ENCODE measurements around the gene AIG1.

AIG1 gene

DNA sequence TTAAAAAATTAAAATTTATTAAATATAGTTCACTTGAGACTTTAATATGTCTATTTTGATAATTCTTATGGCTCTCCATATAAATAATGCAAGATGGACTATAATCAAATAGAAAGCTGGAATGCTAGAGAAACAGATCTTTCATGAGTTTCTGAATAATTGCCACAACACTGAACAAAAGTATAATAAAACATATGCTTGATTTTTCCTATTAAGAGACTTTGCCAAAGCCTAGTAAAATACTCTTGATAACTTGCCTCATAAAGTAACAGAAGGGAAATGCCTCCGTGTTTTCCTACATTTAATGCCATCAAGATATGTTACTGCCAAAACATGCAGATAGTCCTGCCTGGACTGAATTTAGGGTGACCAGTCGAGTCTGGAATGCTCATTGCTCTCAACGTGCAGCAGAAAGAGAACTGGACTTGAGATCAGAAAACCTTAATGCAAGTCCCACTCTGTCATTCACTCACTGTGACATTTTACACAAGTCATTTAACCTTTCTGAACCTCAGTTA, 153.2 kb downstream of the AIG1 start:
- no peaks in the 10 kb centered on the region for H3K4me1 ChIP-seq (ENCODE audit: low read depth, poor library complexity, severe bottlenecking)
- H3K27me3 ChIP-seq (ENCODE audit: insufficient read depth, low read depth) = no peaks in the 10 kb centered on the region
- H3K4me3 ChIP-seq (IDR thresholded peaks at IDR 0.05; ENCODE audit: insufficient read depth, low read depth, low read length) = no peak overlapping the region
- H3K9ac ChIP-seq = no peak overlapping the region
- H4K20me1 ChIP-seq (ENCODE audit: insufficient read depth) = no peaks in the 10 kb centered on the region
- H2AFZ ChIP-seq (ENCODE audit: low read depth) = no peak overlapping the region
- H3K27ac ChIP-seq = no peak overlapping the region
- H3K4me2 ChIP-seq = no peak overlapping the region
- H3K36me3 ChIP-seq (ENCODE audit: insufficient read depth) = no peaks in the 10 kb centered on the region
- H3K79me2 ChIP-seq (ENCODE audit: insufficient read depth, low read depth) = no peaks in the 10 kb centered on the region
- no peak for TF ChIP-seq CTCF (conservative IDR thresholded peaks at IDR 0.05; ENCODE audit: low read depth, low read length)

GRCh38 chr6:143215363-143215762, 154.7 kb downstream of the AIG1 start:
- no peak overlapping the region for H3K4me2 ChIP-seq
- no peaks in the 10 kb centered on the region for H4K20me1 ChIP-seq (ENCODE audit: insufficient read depth)
- H3K36me3 ChIP-seq (ENCODE audit: insufficient read depth) = no peaks in the 10 kb centered on the region
- no peaks in the 10 kb centered on the region for H3K27me3 ChIP-seq (ENCODE audit: insufficient read depth, low read depth)
- H3K4me3 ChIP-seq (IDR thresholded peaks at IDR 0.05; ENCODE audit: insufficient read depth, low read depth, low read length) = no peak overlapping the region
- TF ChIP-seq CTCF (conservative IDR thresholded peaks at IDR 0.05; ENCODE audit: low read depth, low read length) = no peak
- no peaks in the 10 kb centered on the region for H3K4me1 ChIP-seq (ENCODE audit: low read depth, poor library complexity, severe bottlenecking)
- H3K9ac ChIP-seq = no peak overlapping the region
- H3K27ac ChIP-seq = no peak overlapping the region
- no peaks in the 10 kb centered on the region for H3K79me2 ChIP-seq (ENCODE audit: insufficient read depth, low read depth)
- no peak overlapping the region for H2AFZ ChIP-seq (ENCODE audit: low read depth)

- no peaks in the 10 kb centered on the region for H3K79me2 ChIP-seq (ENCODE audit: insufficient read depth, low read depth)
- H3K4me3 ChIP-seq (IDR thresholded peaks at IDR 0.05; ENCODE audit: insufficient read depth, low read depth, low read length) = no peak overlapping the region
- TF ChIP-seq CTCF (conservative IDR thresholded peaks at IDR 0.05; ENCODE audit: low read depth, low read length) = no peak
- no peaks in the 10 kb centered on the region for H3K4me1 ChIP-seq (ENCODE audit: low read depth, poor library complexity, severe bottlenecking)
- H2AFZ ChIP-seq (ENCODE audit: low read depth) = no peak overlapping the region
- no peak overlapping the region for H3K9ac ChIP-seq
- no peaks in the 10 kb centered on the region for H3K27me3 ChIP-seq (ENCODE audit: insufficient read depth, low read depth)
- no peak overlapping the region for H3K4me2 ChIP-seq
- no peak overlapping the region for H3K27ac ChIP-seq
- no peaks in the 10 kb centered on the region for H3K36me3 ChIP-seq (ENCODE audit: insufficient read depth)
- H4K20me1 ChIP-seq (ENCODE audit: insufficient read depth) = no peaks in the 10 kb centered on the region
Measured at GRCh38 chr6:143215771-143216170, 155.1 kb downstream of the AIG1 start.

DNA sequence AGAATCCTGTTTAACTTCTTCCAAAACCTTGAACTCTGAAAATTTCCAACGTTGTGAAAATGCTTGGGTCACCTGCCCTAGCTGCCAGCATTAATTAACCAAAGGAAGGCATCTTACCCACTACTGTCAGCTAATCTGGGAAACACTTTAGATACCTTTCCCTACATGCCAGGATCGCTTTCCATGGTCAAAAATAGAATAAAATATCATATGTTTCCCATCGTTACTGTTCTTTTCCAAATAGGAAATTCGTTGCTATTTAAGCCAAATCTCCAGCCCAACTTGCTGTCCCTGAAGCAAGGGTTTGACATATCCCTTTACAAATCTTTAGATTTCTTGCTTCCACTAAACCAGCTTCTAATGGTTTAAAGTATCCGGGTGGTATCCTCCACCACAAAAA, 157.5 kb downstream of the AIG1 start:
- Histone ChIP-seq H4K20me1 (ENCODE audit: insufficient read depth) (no peaks in the 10 kb centered on the region), H2AFZ (ENCODE audit: low read depth) (no peak overlapping the region), H3K36me3 (ENCODE audit: insufficient read depth) (no peaks in the 10 kb centered on the region), H3K79me2 (ENCODE audit: insufficient read depth, low read depth) (no peaks in the 10 kb centered on the region), H3K27ac (no peak overlapping the region), H3K4me2 (no peak overlapping the region), H3K4me3 (IDR thresholded peaks at IDR 0.05; ENCODE audit: insufficient read depth, low read depth, low read length) (no peak overlapping the region), H3K4me1 (ENCODE audit: low read depth, poor library complexity, severe bottlenecking) (no peaks in the 10 kb centered on the region), H3K9ac (no peak overlapping the region), H3K27me3 (ENCODE audit: insufficient read depth, low read depth) (no peaks in the 10 kb centered on the region)
- TF ChIP-seq CTCF (conservative IDR thresholded peaks at IDR 0.05; ENCODE audit: low read depth, low read length) = no peak
